ENCODE results near the gene DOCK11. TPM values are rescaled to one million over a fixed set of nuclear protein-coding genes. Genes with fewer than 3 reads are reported as not detected.

Gene DOCK11
- total RNA-seq, 2 experiments from 2014 or later: 27.0 to 34.7 TPM

GRCh38 chrX:118720058-118720707 lies 224.6 kb downstream of the DOCK11 start:
- no peaks in the 10 kb centered on the region for H3K9me2 ChIP-seq (ENCODE audit: insufficient read depth, low read length)
- H4K20me1 ChIP-seq (ENCODE audit: insufficient read depth, low read length): no peaks in the 10 kb centered on the region
- H3K4me3 ChIP-seq (ENCODE audit: low read depth, low read length, poor library complexity, severe bottlenecking): no peak overlapping the region
- no peaks in the 10 kb centered on the region for H3K79me2 ChIP-seq (ENCODE audit: insufficient read depth, low read depth, low read length)
- no peak overlapping the region for H2AFZ ChIP-seq (ENCODE audit: low read length)
- no peak for DNase-seq (ENCODE audit: low spot score)
- H3K27ac ChIP-seq (ENCODE audit: low read depth, low read length, poor library complexity, severe bottlenecking): no peak overlapping the region
- no peaks in the 10 kb centered on the region for H3K9me3 ChIP-seq (ENCODE audit: low read length)
- ChIA-PET CTCF (ENCODE audit: unreplicated experiment) (no interaction called here), POLR2A (no interaction called here)
- TF ChIP-seq CTCF (conservative IDR thresholded peaks at IDR 0.05; ENCODE audit: low read length): no peak
- TF ChIP-seq EZH2phosphoT487 (IDR thresholded peaks at IDR 0.05; ENCODE audit: borderline replicate concordance, low read depth, low read length): no peak
- no TSS peak for BruUV-seq (replicated peaks)
- intact Hi-C loops (cut with micrococcal nuclease; ENCODE audit: unreplicated experiment): no loop called here
- H3K36me3 ChIP-seq (ENCODE audit: insufficient read depth, low read length): no peaks in the 10 kb centered on the region
- no peak overlapping the region for H3K4me2 ChIP-seq (ENCODE audit: low read length)
- H3K4me1 ChIP-seq (ENCODE audit: insufficient read depth, low read length, poor library complexity, severe bottlenecking): no peaks in the 10 kb centered on the region

GRCh38 chrX:118723376-118723775 lies 227.8 kb downstream of the DOCK11 start:
- Histone ChIP-seq H3K79me2 (ENCODE audit: insufficient read depth, low read depth, low read length) (no peaks in the 10 kb centered on the region), H3K4me2 (ENCODE audit: low read length) (no peak overlapping the region), H3K9me2 (ENCODE audit: insufficient read depth, low read length) (no peaks in the 10 kb centered on the region), H2AFZ (ENCODE audit: low read length) (no peak overlapping the region), H3K4me1 (ENCODE audit: insufficient read depth, low read length, poor library complexity, severe bottlenecking) (no peaks in the 10 kb centered on the region), H3K27ac (ENCODE audit: low read depth, low read length, poor library complexity, severe bottlenecking) (no peak overlapping the region), H3K36me3 (ENCODE audit: insufficient read depth, low read length) (no peaks in the 10 kb centered on the region), H3K9me3 (ENCODE audit: low read length) (no peaks in the 10 kb centered on the region), H3K4me3 (ENCODE audit: low read depth, low read length, poor library complexity, severe bottlenecking) (no peak overlapping the region), H4K20me1 (ENCODE audit: insufficient read depth, low read length) (no peaks in the 10 kb centered on the region)
- BruUV-seq (replicated peaks): no TSS peak
- CTCF ChIA-PET (ENCODE audit: unreplicated experiment): no interaction called here
- DNase-seq (ENCODE audit: low spot score): no peak
- no peak for TF ChIP-seq EZH2phosphoT487 (IDR thresholded peaks at IDR 0.05; ENCODE audit: borderline replicate concordance, low read depth, low read length)
- no peak for TF ChIP-seq CTCF (conservative IDR thresholded peaks at IDR 0.05; ENCODE audit: low read length)
- intact Hi-C loops (cut with micrococcal nuclease; ENCODE audit: unreplicated experiment): no loop called here
- POLR2A ChIA-PET: interaction anchor here (0.6 kb wide), 1 partner anchor 510 kb away, joined by 3 read pairs; no protein-coding TSS in a partner anchor

- Histone ChIP-seq H3K27ac (ENCODE audit: low read depth, low read length, poor library complexity, severe bottlenecking) (no peak overlapping the region), H4K20me1 (ENCODE audit: insufficient read depth, low read length) (no peaks in the 10 kb centered on the region), H3K36me3 (ENCODE audit: insufficient read depth, low read length) (no peaks in the 10 kb centered on the region), H3K4me2 (ENCODE audit: low read length) (no peak overlapping the region), H3K9me3 (ENCODE audit: low read length) (no peaks in the 10 kb centered on the region), H3K9me2 (ENCODE audit: insufficient read depth, low read length) (no peaks in the 10 kb centered on the region), H3K4me1 (ENCODE audit: insufficient read depth, low read length, poor library complexity, severe bottlenecking) (no peaks in the 10 kb centered on the region), H3K4me3 (ENCODE audit: low read depth, low read length, poor library complexity, severe bottlenecking) (no peak overlapping the region), H3K79me2 (ENCODE audit: insufficient read depth, low read depth, low read length) (no peaks in the 10 kb centered on the region), H2AFZ (ENCODE audit: low read length) (no peak overlapping the region)
- no peak for DNase-seq (ENCODE audit: low spot score)
- intact Hi-C loops (cut with micrococcal nuclease; ENCODE audit: unreplicated experiment): no loop called here
- CTCF ChIA-PET (ENCODE audit: unreplicated experiment): no interaction called here
- TF ChIP-seq EZH2phosphoT487 (IDR thresholded peaks at IDR 0.05; ENCODE audit: borderline replicate concordance, low read depth, low read length) (no peak), CTCF (conservative IDR thresholded peaks at IDR 0.05; ENCODE audit: low read length) (no peak)
- no TSS peak for BruUV-seq (replicated peaks)
- POLR2A ChIA-PET: no interaction called here
Measured at GRCh38 chrX:118724365-118724764, 228.8 kb downstream of the DOCK11 start.
